Vein endothelial cell (primary cell): Measurements from ENCODE around the gene PACSIN2. TPM values are rescaled to one million over a fixed set of nuclear protein-coding genes. Genes with fewer than 3 reads are reported as not detected.

Experiments used
- total RNA-seq: library from RNA; depleted of rRNA; stranded (reverse); fragments of >200 nt; gene quantifications from 2 replicates; pipeline ENCODE4 v1.2.3, GENCODE V29; 2012

Gene PACSIN2
- total RNA-seq, result 58.1 and 69.5 TPM in 2 replicates

GRCh38 chr22:43014869-43015676, at the start of gene PACSIN2:
PACSIN2 (minus strand) TSS chr22:43015149; CDS start chr22:42912080, 103,069 bp downstream.

GRCh38 chr22:42856865-42857704, 157.9 kb downstream of the PACSIN2 start, which contains the start of gene ARFGAP3:
ARFGAP3 (minus strand) TSS chr22:42857273; CDS start chr22:42857182, 91 bp downstream.

Other genes with a start within 250 kb of the PACSIN2 start
- gene ARFGAP3, start 157.9 kb downstream of the PACSIN2 start, total RNA-seq, result 53.9 TPM in 2 replicates
- gene TTLL1, start 74.2 kb upstream of the PACSIN2 start, total RNA-seq, result 9.8 and 12.7 TPM in 2 replicates
- gene BIK, start 95.6 kb upstream of the PACSIN2 start, total RNA-seq, result 0.76 and 1.6 TPM in 2 replicates
- gene MCAT, start 128.2 kb upstream of the PACSIN2 start, total RNA-seq, result 18.0 and 18.6 TPM in 2 replicates
- gene TSPO, start 136.4 kb upstream of the PACSIN2 start, total RNA-seq, result 371 and 430 TPM in 2 replicates
- 42.7 and 49.0 TPM in 2 replicates for gene TTLL12, start 172.0 kb upstream of the PACSIN2 start, total RNA-seq